HG03457 (cell line): ENCODE measurements around the gene HHIPL1.

ENCODE experiments used
- ATAC-seq: cut with Tn5 transposase; IDR thresholded peaks from one replicate; pipeline ENCODE4 v1.9.1; 2021; ENCODE audit warnings: moderate number of reproducible peaks; ENCODE audit not compliant: unreplicated experiment

Gene HHIPL1

DNA sequence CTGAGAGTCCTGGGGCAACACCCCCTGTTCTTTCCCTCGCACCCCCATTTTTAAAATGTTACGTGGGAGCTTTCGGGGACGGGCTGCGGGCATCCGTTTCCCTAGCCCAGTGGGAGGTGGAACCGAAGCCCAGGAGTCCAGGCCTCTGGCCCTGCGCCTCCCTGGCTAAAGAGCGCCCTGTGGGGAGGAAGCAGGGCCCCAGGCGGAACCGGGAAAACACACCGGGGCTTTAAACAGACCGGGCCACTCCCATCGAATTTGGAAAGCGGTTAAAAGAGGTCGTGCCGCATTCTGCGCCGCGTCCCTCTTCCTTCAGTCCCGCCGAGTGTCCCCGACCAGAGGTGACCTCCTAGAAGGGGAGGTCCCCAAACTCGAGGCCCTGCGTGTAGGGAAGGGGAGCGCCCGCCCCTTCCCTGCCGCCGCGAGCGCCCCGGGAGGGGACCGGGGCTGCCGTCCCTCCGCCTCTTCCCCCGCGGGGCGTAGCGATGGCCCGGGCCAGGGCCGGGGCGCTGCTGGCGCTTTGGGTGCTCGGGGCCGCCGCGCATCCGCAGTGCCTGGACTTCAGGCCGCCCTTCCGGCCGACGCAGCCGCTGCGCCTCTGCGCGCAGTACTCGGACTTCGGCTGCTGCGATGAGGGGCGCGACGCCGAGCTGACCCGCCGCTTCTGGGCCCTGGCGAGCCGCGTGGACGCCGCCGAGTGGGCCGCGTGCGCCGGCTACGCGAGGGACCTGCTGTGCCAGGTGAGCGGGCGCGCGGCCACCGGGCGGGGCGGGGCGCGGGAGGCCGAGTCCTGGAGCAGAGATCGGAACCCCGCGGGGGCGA is at the start of gene HHIPL1:
Gene HHIPL1, plus strand, starts transcription at position 407 of the 822 bp plus-strand sequence. Its CDS starts 79 bp downstream, at position 486.
- ATAC-seq: no peak

- ATAC-seq: no peak
Measured at GRCh38 chr14:99595524-99595923, 49.4 kb upstream of the HHIPL1 start.

DNA sequence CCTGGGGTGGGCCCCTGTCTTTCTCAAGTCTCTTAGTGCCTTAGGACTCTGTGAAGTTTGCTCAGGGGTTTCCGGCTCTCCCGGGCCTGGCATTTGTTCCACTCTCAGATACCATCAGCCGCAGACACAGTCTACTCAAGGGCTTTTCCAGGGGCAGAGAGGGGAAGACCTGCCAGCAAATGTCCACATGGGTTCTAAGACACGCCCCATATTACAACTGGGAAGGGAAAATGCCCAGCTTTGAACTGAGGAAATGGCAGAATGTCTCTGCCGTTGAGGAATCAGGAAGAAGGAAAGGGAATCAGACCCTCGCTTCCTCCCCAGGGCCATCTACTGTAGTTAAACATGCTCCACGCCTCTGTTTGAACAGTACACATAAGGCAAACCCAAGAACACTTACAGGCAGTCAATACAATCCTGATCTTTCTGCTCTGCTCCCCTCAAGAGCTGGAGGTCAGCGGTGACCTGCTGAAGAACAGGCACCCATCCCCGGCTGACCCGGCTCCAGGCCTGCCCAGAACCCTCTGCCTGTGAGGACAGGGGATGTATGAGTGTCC is 48.8 kb upstream of the HHIPL1 start:
- ATAC-seq: no peak

- no peak for ATAC-seq
Measured at GRCh38 chr14:99596772-99597171, 48.2 kb upstream of the HHIPL1 start.

- ATAC-seq: no peak
Measured at GRCh38 chr14:99597911-99598600, 46.9 kb upstream of the HHIPL1 start.

- ATAC-seq: no peak
Measured at GRCh38 chr14:99598774-99599173, 46.2 kb upstream of the HHIPL1 start.

DNA sequence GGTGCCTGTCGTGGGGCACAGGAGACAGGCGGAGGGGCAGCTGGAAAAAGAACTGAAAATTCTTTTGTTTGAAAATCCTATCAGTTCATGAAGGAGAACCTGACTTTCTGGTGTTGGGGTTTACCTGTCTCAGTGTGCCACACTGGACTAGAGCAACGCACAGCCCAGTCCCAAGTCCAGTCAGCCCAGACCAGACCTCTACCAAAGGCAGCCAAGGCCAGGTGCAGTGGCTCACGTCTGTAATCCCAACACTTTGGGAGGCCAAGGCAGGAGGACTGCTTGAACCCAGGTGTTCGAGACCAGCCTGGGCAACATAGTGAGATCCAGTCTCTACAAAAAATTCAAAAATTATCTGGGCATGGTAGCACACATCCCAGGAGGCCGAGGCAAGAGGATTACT is 45.5 kb upstream of the HHIPL1 start:
- no peak for ATAC-seq

DNA sequence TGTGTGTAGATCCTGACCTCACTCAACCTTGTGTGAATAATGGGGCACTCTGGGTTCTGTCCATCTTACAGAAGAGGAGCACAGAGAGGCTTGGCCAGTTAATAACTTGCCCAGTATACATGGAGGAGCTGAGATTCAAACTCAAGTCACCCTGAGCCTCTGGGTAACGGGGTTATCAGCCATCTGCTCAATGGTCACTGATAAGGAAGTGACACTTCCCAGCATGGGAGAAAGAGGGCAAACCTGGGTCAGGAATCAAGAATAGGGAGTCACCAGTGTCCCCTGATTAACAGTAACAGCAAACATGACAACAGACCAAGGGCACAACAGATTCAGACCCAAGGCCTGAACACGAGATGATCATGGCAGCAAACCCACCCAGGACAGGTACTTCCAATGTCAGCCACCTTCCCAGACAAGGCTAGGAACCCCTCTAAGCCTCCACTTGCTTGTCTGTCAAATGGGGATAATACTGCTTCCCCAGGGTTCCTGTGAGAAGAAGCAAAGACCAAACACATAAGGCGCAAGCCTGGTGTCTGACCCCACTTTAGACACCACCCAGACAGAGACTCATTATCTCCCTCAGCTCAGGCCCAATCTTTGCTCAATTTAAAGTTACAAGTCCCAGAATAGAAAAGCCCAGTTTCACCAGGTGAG is 44.6 kb upstream of the HHIPL1 start:
- no peak for ATAC-seq

DNA sequence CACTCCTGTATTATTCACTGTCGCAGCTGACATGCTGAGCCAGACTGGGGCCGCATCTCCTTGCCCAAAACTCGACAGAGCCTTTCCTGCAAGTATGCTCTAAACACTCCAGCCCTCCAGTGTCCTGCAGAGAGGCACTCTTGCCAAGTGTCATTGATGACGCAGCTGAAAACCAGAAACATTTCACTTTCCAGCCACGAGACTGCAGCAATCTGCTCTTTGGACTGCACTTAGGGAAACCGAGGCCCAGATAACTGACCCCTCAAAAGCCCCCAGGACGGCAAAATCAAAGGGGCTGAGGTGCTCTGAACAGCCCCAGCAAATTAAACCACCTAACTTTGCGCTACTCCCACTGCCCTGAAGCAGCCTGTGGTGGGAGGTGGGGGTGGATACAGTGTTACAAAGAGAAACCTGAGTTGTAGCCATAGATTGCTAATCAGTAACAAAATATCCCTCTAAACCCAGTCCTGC is 43.5 kb upstream of the HHIPL1 start:
- no peak for ATAC-seq

DNA sequence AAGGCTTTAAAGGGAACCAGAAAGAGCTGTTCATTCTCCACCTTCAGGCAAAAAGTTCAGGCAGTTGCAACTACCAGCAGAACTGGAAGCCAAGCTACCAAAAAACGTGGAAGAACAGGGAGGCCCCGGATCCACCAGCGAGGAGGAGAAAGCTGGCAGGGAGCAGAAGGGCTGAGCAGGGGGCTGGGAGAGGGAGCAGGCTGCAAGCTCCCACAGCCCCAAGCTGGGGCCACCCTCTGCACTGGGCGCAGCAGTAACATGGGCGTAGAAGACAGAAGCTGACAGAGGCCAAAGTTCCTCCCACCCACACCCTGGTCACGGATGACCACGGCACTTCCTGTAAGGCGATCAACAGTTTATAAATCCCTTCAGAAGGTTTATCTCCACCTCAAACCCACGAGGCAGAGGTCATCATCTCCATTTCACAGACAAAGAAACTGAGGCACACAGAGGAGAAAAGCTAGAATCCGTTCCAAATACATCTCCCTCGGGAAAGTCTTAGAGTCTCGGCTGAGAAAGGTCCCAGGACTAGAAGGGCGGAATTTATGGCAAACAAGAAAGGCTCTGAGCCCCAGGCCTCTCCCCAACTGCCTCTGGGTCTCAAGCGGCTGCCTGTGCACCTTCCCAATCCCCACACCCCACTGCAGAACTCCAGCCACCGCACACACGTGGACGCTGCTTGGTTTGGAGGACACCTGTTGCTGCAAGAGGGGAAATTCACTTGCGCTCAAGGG is 42.7 kb upstream of the HHIPL1 start:
- ATAC-seq: no peak

- no peak for ATAC-seq
Measured at GRCh38 chr14:99602788-99603415, 42.0 kb upstream of the HHIPL1 start.

GRCh38 chr14:99603471-99604277 is 41.3 kb upstream of the HHIPL1 start, which contains the start of gene CCDC85C:
Gene CCDC85C, minus strand, starts transcription at chr14:99604207. Its CDS starts 248 bp downstream, at chr14:99603959.
- no peak for ATAC-seq

DNA sequence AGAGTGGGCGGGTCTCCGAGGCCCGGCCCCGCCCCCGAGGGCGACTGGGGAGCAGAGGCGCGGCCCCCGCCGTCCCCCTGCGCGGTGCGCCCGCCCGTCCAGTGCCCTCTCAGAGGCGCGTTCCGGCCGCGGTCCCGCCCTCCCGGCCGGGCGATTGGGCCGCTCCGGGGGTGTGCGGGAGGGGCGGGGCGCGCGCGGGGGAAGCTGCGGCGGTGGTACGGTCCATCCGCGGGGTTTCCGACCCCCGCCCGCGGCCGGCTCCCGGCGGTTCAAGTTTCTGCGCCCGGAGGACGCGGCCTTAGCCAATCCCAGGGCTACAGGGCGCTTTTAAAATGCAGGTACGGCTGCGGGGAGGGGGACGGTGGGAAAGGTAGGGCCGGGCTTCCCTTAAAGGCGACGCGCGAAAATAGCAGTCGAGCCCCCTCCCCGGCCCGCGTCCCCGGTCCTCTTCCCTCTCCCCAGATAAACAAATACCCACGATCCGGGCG is 40.6 kb upstream of the HHIPL1 start:
- peak; percentile 92 for ATAC-seq

GRCh38 chr14:99604766-99605298 is 40.1 kb upstream of the HHIPL1 start:
- peak; percentile 10 for ATAC-seq

DNA sequence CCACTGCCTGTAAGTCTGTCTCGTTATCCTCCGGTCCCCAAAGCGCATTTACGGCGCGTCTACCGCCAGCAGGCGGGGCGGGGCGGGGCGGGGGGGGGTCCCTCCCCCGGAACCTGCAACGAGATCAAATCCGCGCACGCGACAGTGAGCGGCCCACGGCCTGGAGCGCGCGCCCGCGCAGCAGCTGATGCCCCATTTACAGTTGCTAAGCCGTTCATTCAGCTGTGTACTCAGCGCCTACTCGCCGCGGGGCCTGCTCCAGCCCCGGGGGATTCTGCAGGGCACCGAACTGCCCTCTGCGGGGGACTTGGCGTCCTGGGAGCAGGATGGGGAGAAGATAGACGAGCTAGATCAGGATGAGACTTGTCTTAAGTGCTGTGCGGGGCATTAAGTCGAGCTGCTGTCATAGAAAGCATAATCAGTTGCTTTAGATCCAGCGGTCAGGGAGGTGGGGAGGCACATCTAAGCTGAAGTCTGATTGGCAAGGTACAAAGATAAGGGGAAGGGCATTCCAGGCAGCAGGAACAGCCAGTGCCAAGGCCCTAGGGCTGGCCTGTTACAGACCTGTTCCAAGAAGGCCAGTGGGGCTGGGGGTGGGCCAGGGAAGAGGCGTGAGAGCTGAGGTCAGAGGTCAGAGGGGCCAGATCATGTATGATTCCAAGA is 39.5 kb upstream of the HHIPL1 start:
- no peak for ATAC-seq

DNA sequence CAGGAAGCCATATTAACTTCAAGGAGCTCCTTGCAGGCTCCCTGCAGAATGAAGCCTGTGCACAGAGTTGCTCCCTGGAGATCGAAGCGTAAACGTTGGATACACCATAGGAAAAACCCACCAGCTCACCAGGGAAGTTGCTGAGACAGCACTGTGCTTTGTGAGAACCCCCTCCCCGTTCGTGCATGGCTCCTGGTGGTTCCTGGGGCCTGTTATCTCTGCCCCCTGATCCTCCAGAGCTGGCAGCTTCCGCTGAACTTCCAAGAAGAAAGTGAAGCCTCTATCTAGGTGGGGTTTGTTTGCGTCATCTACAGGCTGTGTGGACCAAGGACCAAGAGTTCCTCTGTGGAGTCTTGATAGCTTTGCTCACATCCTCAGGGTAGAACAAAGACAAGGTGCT is 38.6 kb upstream of the HHIPL1 start:
- ATAC-seq: no peak

DNA sequence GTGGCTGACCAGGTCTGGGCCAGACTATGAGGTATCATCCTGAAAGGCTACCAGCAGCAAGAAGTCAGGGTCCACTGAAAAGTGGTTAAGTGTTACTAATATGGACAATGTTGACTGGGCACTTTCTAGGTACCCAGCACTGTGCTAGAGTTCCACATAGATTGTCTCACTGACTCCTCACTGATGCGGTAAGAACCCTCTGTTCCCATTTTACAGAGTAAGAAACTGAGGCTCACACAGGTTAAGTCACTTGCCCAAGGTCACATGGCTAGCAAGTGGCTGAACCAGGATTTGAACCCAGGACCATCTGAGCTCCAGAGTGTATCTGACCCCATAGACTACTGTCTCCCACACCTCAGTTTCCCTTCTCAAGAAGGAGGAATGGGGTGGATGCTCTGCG is 36.3 kb upstream of the HHIPL1 start:
- no peak for ATAC-seq
